Pancreas (tissue), 10 donors: ENCODE data around the gene FANCL. TPM values are rescaled to one million over a fixed set of nuclear protein-coding genes. Genes with fewer than 3 reads are reported as not detected.
"Not testable (repeated sequence)": the region's sequence is repeated elsewhere in the genome, so short reads cannot be mapped to it uniquely, and the experiment has no call there.

Experiments used
- ATAC-seq, 4 donors: fragments of 200-7000 bp; cut with Tn5 transposase; one replicate each; pipeline versions ENCODE4 v1.8.0 to v1.9.1; 2020; ENCODE audit warnings: mild to moderate bottlenecking in 4 of 4, moderate library complexity in 4 of 4
- DNase-seq, 6 donors: peaks; one replicate each; pipeline ENCODE4 v3.0.0-alpha.2; 2020
- FAIRE-seq: peaks from 2 replicates; lab custom pipeline; 2012; peaks lifted over from hg19 to GRCh38; lab: Jason Lieb, UNC
- H3K27ac ChIP-seq, 4 donors: fragments of 200-600 bp; sonication (generic); 1 replicate in 3 of 4; 2 replicates in 1 of 4; pipeline versions ENCODE4 v1.5.0 to v1.8.0; 2020
- H3K27me3 ChIP-seq, 4 donors: fragments of 200-600 bp; one replicate each; pipeline ENCODE4 v1.8.0; 2021
- H3K36me3 ChIP-seq, 3 donors: fragments of 200-600 bp; sonication (generic) in 1 of 3; one replicate each; pipeline versions ENCODE4 v1.5.0 to v1.8.0; 2020 to 2021
- H3K4me1 ChIP-seq, 3 donors: fragments of 200-600 bp; one replicate each; pipeline ENCODE4 v1.8.0; 2021
- H3K4me3 ChIP-seq, 4 donors: fragments of 200-600 bp; sonication (generic) in 2 of 4; one replicate each; pipeline versions ENCODE4 v1.5.0 to v1.8.0; 2020 to 2021
- H3K9me3 ChIP-seq, 4 donors: fragments of 200-600 bp; one replicate each; pipeline ENCODE4 v1.8.0; 2021
- WGBS, 2 donors: extraction: QIAGEN DNeasy Blood & Tissue Kit; methylation state at CpG; one replicate each; pipeline ENCODE4 v1.1.7; 2013; 5-methylcytosine and 5-hydroxymethylcytosine counted together
- intact Hi-C, 3 donors: fragments of 100-400 bp; cut with DNase I; formaldehyde crosslinking; loops; one replicate each; pipeline versions ENCODE4 v1.11.1 to v1.14.2; 2022
- polyA plus RNA-seq, 2 donors: library from polyadenylated mRNA; stranded (reverse); fragments of 200-250 nt; gene quantifications; one replicate each; pipeline ENCODE4 v1.2.3, GENCODE V29; 2013
- total RNA-seq, 6 donors: library from RNA; stranded (reverse); fragmentation: NEBNext Ultra II Directional in 4 of 6; extraction: Animal tissue kit (Norgen Biotek cat#: 25700) in 4 of 6; gene quantifications; one replicate each; pipeline versions ENCODE4 v1.2.1 to v1.2.4, GENCODE V29; 2021 to 2023
- TF ChIP-seq, protein P1 (sequence below), 4 donors: fragments of 200-600 bp; sonication (generic) in 3 of 4; IDR thresholded peaks; one replicate each; pipeline versions ENCODE4 v1.5.0 to v1.8.0; 2021; ENCODE audit warnings: antibody characterized with exemption in 4 of 4
- donor health status: healthy with polysubstance abuse.
- donor health status: DM: no; HTN: no; CAD: no; lungs with moderate emphysema.
- donor health status: DM: no; HTN: no; CAD: no.
- donor health status: control.
- donor health status: control.
- donor health status: Bipolar disorder and iron deficiency.
- donor health status: DM: yes; HTN: yes; CAD: no.
- donor health status: DM: no; HTN: no; CAD: no.
- donor health status: DM: no; HTN: no; CAD: no.
- donor health status: DM: yes; HTN: yes; CAD: no.

Gene FANCL
- total and polyA plus RNA-seq, 8 donors: 9.0 to 25.8 (median 12.6) TPM

DNA sequence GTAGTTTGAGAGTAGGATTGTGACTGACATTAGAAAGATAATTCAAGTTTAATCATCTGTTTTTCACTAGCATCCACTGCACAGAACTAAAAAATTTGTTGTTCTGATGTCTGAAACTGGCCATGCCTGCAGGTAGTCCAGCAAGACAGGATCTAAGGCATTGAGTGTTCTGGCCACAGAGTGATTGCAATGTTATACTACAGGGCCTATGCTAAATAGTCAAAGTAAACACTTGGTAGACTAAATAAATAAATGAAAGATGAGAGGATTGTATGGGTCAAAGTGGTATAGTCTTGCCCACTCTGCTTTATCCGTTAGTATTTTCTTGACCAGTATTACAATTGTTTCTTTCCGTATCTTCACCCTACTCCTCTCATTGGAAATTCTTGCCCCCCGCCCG lies 27.6 kb upstream of the FANCL start:
- WGBS, 2 donors: 85 to 88% methylated on average over 4 of the region's 4 CpGs
- no peaks in the 10 kb centered on the region for H3K4me1 ChIP-seq
- TF ChIP-seq, protein P1, sequence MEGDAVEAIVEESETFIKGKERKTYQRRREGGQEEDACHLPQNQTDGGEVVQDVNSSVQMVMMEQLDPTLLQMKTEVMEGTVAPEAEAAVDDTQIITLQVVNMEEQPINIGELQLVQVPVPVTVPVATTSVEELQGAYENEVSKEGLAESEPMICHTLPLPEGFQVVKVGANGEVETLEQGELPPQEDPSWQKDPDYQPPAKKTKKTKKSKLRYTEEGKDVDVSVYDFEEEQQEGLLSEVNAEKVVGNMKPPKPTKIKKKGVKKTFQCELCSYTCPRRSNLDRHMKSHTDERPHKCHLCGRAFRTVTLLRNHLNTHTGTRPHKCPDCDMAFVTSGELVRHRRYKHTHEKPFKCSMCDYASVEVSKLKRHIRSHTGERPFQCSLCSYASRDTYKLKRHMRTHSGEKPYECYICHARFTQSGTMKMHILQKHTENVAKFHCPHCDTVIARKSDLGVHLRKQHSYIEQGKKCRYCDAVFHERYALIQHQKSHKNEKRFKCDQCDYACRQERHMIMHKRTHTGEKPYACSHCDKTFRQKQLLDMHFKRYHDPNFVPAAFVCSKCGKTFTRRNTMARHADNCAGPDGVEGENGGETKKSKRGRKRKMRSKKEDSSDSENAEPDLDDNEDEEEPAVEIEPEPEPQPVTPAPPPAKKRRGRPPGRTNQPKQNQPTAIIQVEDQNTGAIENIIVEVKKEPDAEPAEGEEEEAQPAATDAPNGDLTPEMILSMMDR (IDR thresholded peaks at IDR 0.05): no peak
- H3K36me3 ChIP-seq: no peaks in the 10 kb centered on the region
- no peak overlapping the region for H3K27ac ChIP-seq
- no peak for FAIRE-seq
- intact Hi-C loops: no loop called here
- DNase-seq: no peak
- no peaks in the 10 kb centered on the region for H3K9me3 ChIP-seq
- no peak for ATAC-seq
- H3K4me3 ChIP-seq: no peak overlapping the region
- H3K27me3 ChIP-seq: no peaks in the 10 kb centered on the region

DNA sequence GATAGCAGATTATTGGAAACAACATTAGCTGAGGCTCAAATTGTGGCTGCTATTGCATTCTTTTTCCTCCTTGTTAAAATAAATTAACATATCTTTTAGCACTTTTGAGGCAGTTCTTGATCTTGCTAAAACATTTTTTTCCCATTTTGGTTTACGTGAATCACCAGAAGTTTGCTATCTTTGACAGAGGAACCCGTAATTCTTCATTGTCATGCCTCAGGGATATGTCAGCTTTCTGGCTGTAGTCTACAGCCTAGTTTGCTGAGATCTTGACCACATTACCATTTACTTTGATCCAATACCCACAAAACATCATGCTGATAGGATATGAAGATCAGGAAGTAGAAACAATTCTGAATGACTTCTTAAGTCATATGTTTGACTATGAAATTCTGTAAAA lies 25.1 kb upstream of the FANCL start:
- FAIRE-seq (no peak), DNase-seq (no peak), ATAC-seq (no peak)
- TF ChIP-seq, protein P1 (IDR thresholded peaks at IDR 0.05): no peak
- no peaks in the 10 kb centered on the region for H3K4me1 ChIP-seq
- H3K27ac ChIP-seq: no peak overlapping the region
- H3K4me3 ChIP-seq: no peak overlapping the region
- intact Hi-C loops: no loop called here
- H3K27me3 ChIP-seq: no peaks in the 10 kb centered on the region
- 69 to 88% methylated on average over 2 of the region's 2 CpGs for WGBS, 2 donors
- H3K36me3 ChIP-seq: no peaks in the 10 kb centered on the region
- no peaks in the 10 kb centered on the region for H3K9me3 ChIP-seq

DNA sequence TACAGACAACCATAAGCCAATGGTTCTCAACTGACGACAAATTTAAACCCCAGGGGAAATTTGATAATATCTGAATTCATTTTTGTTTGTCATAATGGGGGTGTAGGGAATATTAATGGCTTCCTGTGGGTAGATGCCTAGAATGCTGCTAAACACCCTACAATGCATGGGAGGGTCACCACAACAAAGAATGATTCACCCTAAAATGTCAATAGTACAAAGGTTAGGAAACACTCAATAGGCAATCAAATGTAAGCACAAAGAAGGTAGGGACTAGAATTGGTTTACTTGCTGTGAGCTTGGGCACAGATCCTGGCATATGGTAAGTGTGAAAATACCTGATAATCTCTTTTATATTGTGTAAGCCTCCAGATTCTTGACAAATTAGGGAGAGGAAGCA lies 20.1 kb upstream of the FANCL start:
- no peak for FAIRE-seq

DNA sequence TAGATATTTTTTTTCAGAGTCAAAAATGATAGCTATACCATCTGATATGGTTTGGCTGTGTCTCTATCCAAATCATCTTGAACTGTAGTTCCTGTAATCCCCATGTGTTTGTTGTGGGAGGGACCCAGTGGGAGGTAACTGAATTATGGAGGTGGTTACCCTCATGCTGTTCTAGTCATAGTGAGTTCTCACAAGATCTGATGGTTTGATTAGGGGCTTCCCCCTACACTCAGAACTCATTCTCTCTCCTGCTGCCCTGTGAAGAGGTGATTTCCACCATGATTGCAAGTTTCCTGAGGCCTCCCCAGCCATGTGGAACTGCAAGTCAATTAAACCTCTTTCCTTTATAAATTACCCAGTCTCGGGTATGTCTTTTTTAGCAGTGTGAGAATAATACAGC lies 17.3 kb upstream of the FANCL start:
- FAIRE-seq, H3K27ac ChIP-seq, H3K4me1 ChIP-seq, H3K27me3 ChIP-seq, H3K36me3 ChIP-seq, DNase-seq, H3K9me3 ChIP-seq, intact Hi-C loops, H3K4me3 ChIP-seq, ATAC-seq: not testable (repeated sequence)
- WGBS, 2 donors: 59 to 74% methylated on average over 1 of the region's 1 CpG

More for the DNA sequence above, 20.1 kb upstream of the FANCL start:
- no peak overlapping the region for H3K4me3 ChIP-seq
- intact Hi-C loops: no loop called here
- no peak for DNase-seq
- H3K4me1 ChIP-seq: no peaks in the 10 kb centered on the region
- H3K36me3 ChIP-seq: no peaks in the 10 kb centered on the region
- no peaks in the 10 kb centered on the region for H3K27me3 ChIP-seq
- WGBS, 2 donors: 70 to 80% methylated on average over 1 of the region's 1 CpG
- ATAC-seq: no peak
- TF ChIP-seq, protein P1 (IDR thresholded peaks at IDR 0.05): no peak
- H3K27ac ChIP-seq: no peak overlapping the region
- H3K9me3 ChIP-seq: no peaks in the 10 kb centered on the region

DNA sequence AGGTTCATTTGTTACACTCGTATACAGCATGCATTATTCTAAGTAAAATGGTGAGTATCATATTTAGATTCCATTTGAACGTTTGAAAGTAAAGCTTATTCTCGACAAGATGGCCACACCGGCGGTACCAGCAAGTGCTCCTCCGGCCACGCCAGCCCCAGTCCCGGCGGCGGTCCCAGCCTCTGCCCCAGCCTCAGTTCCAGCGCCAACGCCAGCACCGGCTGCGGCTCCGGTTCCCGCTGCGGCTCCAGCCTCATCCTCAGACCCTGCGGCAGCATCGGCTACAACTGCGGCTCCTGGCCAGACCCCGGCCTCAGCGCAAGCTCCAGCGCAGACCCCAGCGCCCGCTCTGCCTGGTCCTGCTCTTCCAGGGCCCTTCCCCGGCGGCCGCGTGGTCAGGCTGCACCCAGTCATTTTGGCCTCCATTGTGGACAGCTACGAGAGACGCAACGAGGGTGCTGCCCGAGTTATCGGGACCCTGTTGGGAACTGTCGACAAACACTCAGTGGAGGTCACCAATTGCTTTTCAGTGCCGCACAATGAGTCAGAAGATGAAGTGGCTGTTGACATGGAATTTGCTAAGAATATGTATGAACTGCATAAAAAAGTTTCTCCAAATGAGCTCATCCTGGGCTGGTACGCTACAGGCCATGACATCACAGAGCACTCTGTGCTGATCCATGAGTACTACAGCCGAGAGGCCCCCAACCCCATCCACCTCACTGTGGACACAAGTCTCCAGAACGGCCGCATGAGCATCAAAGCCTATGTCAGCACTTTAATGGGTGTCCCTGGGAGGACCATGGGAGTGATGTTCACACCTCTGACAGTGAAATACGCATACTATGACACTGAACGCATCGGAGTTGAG lies 10.4 kb upstream of the FANCL start:
- H3K4me3 ChIP-seq, FAIRE-seq, H3K4me1 ChIP-seq, intact Hi-C loops, H3K27me3 ChIP-seq, H3K36me3 ChIP-seq, ATAC-seq, H3K9me3 ChIP-seq, H3K27ac ChIP-seq: not testable (repeated sequence)
- DNase-seq: peak in 1 of 6 donors; percentile 34
- 92 to 93% methylated on average over 36 to 39 of the region's 43 CpGs for WGBS, 2 donors

DNA sequence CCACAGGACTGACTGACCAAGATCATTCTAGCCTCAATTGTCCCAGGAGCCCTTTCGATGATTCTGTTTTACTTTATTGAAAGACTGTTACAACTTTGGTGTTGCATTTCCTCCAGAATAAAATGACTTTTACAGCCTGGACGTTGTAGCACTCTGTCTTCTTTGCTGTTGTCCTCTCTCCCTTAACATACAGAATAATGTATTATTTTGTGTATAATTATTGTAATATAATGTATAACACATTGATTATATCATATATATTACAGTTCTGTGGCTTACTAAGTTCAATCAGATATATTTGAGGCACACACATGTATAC lies 380 bp upstream of the FANCL start:
- Histone ChIP-seq H3K27ac (peak overlapping the region; percentile 77 to 93 (median 88)), H3K36me3 (no peaks in the 10 kb centered on the region), H3K4me3 (peak overlapping the region; percentile 58 to 88 (median 82)), H3K9me3 (no peaks in the 10 kb centered on the region), H3K4me1 (peaks cover 0 to 19% (median 9%) of the 10 kb centered on the region in 3 donors), H3K27me3 (peaks cover 0 to 4% (median 0%) of the 10 kb centered on the region in 4 donors)
- intact Hi-C loops: no loop called here
- DNase-seq: no peak
- no peak for ATAC-seq
- no peak for FAIRE-seq
- TF ChIP-seq, protein P1 (IDR thresholded peaks at IDR 0.05): no peak
- 20 to 28% methylated on average over 2 of the region's 2 CpGs for WGBS, 2 donors
